HEK293 (cell line): Measurements from ENCODE around the gene NOP10.

Source experiments
- KLF17 ChIP-seq: fragments of 450-650 bp; formaldehyde crosslinking; IDR thresholded peaks from 2 replicates; pipeline ENCODE4 v1.5.1; 2016; ENCODE audit warnings: missing biosample characterization, missing genetic modification characterization
- PRDM6 ChIP-seq: fragments of 450-650 bp; formaldehyde crosslinking; IDR thresholded peaks from 2 replicates; pipeline ENCODE4 v1.5.1; 2017; ENCODE audit warnings: missing biosample characterization, missing genetic modification characterization
- SALL2 ChIP-seq: fragments of 450-650 bp; formaldehyde crosslinking; IDR thresholded peaks from 2 replicates; pipeline ENCODE4 v1.5.0; 2017; ENCODE audit warnings: missing biosample characterization, mild to moderate bottlenecking, missing genetic modification characterization, borderline replicate concordance
- SCRT1 ChIP-seq: fragments of 450-650 bp; formaldehyde crosslinking; IDR thresholded peaks from 2 replicates; pipeline ENCODE4 v1.5.1; 2016; ENCODE audit warnings: missing biosample characterization, missing genetic modification characterization, borderline replicate concordance
- ZBTB49 ChIP-seq: fragments of 450-650 bp; formaldehyde crosslinking; IDR thresholded peaks from 2 replicates; pipeline ENCODE4 v1.5.1; 2016; ENCODE audit warnings: missing biosample characterization, missing genetic modification characterization, low read depth
- ZNF133 ChIP-seq: fragments of 450-650 bp; formaldehyde crosslinking; IDR thresholded peaks from 2 replicates; pipeline ENCODE4 v1.5.1; 2016; ENCODE audit warnings: missing biosample characterization, missing genetic modification characterization
- ZNF175 ChIP-seq: fragments of 450-650 bp; formaldehyde crosslinking; IDR thresholded peaks from 2 replicates; pipeline ENCODE4 v1.5.1; 2016; ENCODE audit warnings: missing biosample characterization, missing genetic modification characterization
- ZNF23 ChIP-seq: fragments of 450-650 bp; formaldehyde crosslinking; IDR thresholded peaks from 2 replicates; pipeline ENCODE4 v1.5.1; 2016; ENCODE audit warnings: missing biosample characterization, missing genetic modification characterization, borderline replicate concordance
- ZNF24 ChIP-seq: fragments of 450-650 bp; formaldehyde crosslinking; IDR thresholded peaks from 2 replicates; pipeline ENCODE4 v1.5.1; 2016; ENCODE audit warnings: missing biosample characterization, missing genetic modification characterization
- ZNF274 ChIP-seq, 2 experiments: fragments of 200-500 bp in 1 of 2; fragments of 450-650 bp in 1 of 2; sonication (Bioruptor generic) in 1 of 2; formaldehyde crosslinking in 1 of 2; IDR thresholded peaks; 2 replicates each; pipeline versions ENCODE4 v1.5.1 to v1.6.1; 2014 to 2016; ENCODE audit warnings: borderline replicate concordance in 1 of 2, inconsistent platforms in 1 of 2, low read length in 1 of 2, missing biosample characterization in 1 of 2, missing genetic modification characterization in 1 of 2
- ZNF324 ChIP-seq: fragments of 450-650 bp; formaldehyde crosslinking; IDR thresholded peaks from 2 replicates; pipeline ENCODE4 v1.5.1; 2016; ENCODE audit warnings: missing biosample characterization, missing genetic modification characterization
- ZNF654 ChIP-seq: fragments of 450-650 bp; formaldehyde crosslinking; IDR thresholded peaks from 2 replicates; pipeline ENCODE4 v1.5.1; 2016; ENCODE audit warnings: low read depth, missing biosample characterization, missing genetic modification characterization
- ZSCAN23 ChIP-seq: fragments of 450-650 bp; formaldehyde crosslinking; IDR thresholded peaks from 2 replicates; pipeline ENCODE4 v1.5.1; 2016; ENCODE audit warnings: missing biosample characterization, missing genetic modification characterization
- TF ChIP-seq, protein P1 (sequence below): fragments of 450-650 bp; formaldehyde crosslinking; IDR thresholded peaks from 2 replicates; pipeline ENCODE4 v1.5.1; 2016; ENCODE audit warnings: missing biosample characterization, missing genetic modification characterization

DNA sequence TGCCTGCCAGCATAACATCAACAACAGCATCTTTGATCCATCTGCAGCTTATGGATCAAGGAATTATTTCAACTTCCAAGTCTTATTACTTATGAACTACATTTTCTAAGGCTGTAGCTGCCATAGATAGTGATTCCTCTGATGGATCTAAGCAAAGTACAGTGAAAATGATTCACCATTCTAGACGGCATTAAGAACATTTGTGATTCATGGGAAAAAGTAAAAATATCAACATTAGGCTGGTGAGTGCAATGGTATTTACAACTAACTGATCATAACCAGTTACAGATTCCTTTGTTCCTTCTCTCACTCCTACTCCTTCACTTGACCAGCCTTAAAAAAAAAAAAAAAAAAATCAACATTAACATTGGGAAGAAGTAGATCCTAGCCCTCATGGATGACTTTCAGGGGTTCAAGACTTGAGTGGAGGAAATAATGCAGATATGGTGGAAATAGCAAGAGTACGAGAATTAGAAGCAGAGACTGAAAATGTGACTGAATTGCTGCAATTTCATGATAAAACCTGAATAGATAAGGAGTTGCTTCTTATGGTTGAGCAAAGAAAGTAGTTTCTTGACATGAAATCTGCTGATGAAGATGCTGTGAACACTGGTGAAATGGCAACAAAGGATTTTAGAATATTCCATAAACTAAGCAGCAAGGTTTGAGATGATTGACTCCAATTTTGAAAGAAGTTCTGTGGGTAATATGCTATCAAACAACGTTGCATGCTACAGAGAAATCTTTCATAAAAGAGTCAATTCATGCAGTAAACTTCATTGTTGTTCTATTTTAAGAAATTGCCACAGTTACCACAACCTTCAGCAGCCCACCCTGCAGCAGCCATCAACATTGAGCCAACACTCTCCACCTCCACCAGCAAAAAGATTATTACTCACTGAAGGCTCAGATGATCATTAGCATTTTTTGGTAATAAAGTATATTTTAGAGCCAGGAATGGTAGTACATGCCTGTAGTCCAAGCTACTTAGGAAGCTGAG lies 28.1 kb downstream of the NOP10 start:
- TF ChIP-seq ZNF175 (tag by site-specific recombination) = no peak
- TF ChIP-seq, protein P1, sequence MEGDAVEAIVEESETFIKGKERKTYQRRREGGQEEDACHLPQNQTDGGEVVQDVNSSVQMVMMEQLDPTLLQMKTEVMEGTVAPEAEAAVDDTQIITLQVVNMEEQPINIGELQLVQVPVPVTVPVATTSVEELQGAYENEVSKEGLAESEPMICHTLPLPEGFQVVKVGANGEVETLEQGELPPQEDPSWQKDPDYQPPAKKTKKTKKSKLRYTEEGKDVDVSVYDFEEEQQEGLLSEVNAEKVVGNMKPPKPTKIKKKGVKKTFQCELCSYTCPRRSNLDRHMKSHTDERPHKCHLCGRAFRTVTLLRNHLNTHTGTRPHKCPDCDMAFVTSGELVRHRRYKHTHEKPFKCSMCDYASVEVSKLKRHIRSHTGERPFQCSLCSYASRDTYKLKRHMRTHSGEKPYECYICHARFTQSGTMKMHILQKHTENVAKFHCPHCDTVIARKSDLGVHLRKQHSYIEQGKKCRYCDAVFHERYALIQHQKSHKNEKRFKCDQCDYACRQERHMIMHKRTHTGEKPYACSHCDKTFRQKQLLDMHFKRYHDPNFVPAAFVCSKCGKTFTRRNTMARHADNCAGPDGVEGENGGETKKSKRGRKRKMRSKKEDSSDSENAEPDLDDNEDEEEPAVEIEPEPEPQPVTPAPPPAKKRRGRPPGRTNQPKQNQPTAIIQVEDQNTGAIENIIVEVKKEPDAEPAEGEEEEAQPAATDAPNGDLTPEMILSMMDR (tag by site-specific recombination) = no peak
- TF ChIP-seq KLF17 (tag by site-specific recombination) = no peak
- TF ChIP-seq ZBTB49 (tag by site-specific recombination) = no peak
- no peak for TF ChIP-seq SCRT1 (tag by site-specific recombination)
- no peak for TF ChIP-seq ZNF274 (IDR thresholded peaks at IDR 0.05; ENCODE audit: low read length)
- TF ChIP-seq ZNF274 (tag by site-specific recombination; IDR thresholded peaks at IDR 0.05; ENCODE audit: borderline replicate concordance) = no peak
- no peak for TF ChIP-seq ZNF133 (tag by site-specific recombination)
- no peak for TF ChIP-seq ZSCAN23 (tag by site-specific recombination)
- no peak for TF ChIP-seq ZNF24 (tag by site-specific recombination)
- no peak for TF ChIP-seq ZNF23 (tag by site-specific recombination)
- no peak for TF ChIP-seq ZNF654 (tag by site-specific recombination)
- no peak for TF ChIP-seq SALL2 (tag by site-specific recombination)
- TF ChIP-seq PRDM6 = no peak
- TF ChIP-seq ZNF324 (tag by site-specific recombination) = no peak
